HG03558 (cell line): ENCODE results near the gene ZNF747.

ENCODE experiments used
- ATAC-seq: cut with Tn5 transposase; IDR thresholded peaks from one replicate; pipeline ENCODE4 v1.9.1; 2021; ENCODE audit warnings: moderate number of reproducible peaks; ENCODE audit not compliant: unreplicated experiment; ENCODE audit errors: extremely low read depth

Gene ZNF747

DNA sequence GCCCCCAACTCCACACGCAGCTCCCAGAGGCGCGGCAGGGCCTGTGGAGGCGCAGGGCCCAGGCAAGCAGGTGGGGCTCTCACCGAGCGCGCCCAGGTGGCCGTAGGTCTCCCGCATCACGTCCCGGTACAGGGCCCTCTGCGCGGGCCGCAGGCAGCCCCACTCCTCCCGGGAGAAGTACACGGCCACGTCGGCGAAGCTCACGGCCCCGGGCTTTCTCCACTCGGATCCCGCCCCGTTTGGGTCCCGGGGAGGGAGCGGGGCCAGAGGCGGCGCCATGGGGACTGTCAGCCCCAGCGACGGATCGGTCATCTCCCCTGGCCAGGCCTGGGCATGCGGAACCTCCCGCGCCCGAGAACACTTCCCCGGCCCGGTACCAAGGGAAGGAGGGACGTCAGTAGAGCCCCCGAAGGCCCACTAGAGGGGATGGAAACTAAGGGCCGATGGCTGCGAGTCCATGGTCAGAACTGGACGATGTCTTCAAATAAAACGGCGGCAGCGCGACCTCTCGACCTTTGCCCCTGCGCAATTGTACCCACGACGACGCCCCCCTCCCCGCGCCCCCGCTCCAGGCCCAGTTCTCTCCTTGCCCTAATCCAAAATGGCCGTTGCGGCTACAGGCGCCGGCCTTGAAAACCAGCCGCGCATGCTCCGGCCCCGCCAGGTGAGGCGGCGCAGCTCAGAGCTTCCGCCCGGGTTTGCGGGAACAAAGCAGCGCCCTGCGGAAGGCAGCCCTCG, at the start of gene ZNF747:
ZNF747 (minus strand) TSS at position 491 of the 738 bp plus-strand sequence; CDS start at position 312, 179 bp downstream.
- ATAC-seq, result no peak

DNA sequence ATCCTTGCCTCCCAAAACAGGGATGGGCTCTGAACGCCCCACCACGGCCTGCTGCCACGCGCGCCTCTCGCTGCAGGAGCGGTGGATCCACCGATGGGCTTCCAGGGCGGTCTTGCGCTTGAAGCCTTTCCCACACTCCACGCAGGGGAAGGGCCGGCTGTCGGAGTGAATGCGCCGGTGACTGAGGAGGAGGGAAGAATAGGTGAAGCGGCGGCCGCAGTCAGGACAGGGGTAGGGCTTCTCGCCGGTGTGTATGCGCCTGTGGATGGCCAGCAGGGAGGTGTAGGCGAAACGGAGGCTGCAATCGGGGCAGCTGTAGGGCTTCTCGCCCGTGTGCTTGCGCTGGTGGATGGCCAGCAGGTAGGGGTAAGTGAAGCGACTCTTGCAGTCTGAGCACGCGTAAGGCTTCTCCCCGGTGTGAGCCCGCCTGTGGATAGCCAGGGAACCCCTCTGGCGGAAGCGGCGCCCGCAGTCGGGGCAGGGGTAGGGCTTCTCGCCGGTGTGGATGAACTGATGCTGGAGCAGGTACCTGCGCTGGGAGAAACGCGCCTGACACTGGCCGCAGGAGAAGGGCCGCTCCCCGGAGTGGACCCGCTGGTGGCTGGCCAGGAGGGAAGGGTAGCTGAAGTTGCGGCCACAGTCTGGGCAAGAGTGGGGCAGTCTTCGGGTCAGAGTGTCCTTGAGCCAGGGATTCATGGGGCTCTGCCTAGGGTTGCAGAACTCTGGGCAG, 48.1 kb upstream of the ZNF747 start:
- ATAC-seq, result no peak

DNA sequence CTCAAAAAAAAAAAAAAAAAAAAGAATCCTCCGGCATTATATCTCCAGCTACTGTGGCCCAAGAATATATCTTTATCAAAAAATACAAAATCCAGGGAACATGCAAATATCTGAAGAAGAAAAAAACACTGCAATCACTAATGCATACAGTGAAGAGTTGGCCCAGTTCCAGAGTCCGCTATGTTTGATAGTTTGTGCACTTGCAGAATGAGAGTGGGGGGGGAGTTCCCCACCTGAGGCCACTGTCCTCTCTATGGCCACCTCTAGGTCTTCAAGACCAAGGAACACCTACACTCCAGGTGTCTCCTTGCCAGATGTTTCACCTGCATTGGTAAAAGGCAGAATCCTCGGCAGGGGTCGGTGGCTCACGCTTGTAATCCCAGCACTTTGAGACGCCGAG, 46.8 kb upstream of the ZNF747 start:
- ATAC-seq, result no peak

DNA sequence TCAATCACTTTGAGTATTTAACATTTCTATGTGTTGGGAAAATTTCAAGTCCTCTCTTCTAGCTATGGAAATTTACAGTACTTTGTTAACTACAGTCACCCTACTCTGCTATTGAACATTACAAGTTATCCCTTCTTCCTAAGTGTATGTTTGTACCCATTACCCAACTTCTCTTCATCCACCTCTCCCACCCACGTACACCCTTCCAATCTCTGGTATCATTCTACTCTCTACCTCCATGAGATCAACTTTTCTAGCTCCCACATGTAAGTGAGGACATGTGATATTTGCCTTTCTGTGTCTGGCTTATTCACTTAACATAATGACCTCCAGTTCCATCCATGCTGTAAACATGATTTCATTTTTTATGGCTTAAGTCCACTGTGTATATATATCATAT, 40.0 kb upstream of the ZNF747 start:
- ATAC-seq, result no peak

DNA sequence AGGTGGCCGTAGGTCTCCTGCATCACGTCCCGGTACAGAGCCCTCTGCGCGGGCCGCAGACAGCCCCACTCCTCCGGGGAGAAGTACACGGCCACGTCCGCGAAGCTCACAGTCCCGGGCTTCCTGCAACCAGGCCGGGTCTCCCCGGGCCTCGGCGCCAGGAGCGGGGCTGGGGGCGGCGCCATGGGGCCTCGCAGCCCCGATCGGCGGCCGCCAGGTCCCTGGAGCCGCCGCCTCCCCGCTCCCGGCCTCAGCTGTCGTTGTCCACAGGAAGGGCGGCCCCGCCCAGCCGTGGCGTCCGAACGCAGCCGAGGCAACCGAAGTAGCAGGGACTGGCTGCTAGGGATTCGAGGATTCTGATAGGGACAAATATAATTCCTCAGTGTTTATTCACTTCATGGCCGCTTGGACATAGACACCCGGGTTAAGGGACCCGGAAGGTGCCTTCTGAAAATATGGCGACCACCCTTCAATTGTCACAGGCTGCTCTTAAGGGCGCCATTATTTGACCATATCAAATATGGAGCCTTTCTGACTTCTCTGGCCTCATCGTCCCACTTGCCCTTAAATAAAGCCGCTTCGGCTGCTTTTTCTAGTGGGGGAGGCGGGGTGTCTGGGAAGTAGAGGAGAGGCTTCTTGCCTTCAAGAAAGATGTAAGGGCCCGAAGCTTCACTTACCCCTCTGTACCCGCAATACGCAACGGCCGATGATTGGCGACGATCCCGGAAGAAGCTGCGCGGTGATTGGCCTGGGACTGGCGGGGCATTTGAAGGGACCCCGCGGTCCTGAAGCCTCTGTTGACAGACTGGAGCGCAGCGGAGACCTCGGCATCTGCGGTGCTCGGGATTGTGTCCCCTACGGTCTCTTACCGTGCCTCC, 37.0 kb upstream of the ZNF747 start, which contains the start of gene ZNF688:
ZNF688 (minus strand) TSS at position 270 of the 878 bp plus-strand sequence; CDS start at position 185, 85 bp downstream.
- ATAC-seq, result no peak

DNA sequence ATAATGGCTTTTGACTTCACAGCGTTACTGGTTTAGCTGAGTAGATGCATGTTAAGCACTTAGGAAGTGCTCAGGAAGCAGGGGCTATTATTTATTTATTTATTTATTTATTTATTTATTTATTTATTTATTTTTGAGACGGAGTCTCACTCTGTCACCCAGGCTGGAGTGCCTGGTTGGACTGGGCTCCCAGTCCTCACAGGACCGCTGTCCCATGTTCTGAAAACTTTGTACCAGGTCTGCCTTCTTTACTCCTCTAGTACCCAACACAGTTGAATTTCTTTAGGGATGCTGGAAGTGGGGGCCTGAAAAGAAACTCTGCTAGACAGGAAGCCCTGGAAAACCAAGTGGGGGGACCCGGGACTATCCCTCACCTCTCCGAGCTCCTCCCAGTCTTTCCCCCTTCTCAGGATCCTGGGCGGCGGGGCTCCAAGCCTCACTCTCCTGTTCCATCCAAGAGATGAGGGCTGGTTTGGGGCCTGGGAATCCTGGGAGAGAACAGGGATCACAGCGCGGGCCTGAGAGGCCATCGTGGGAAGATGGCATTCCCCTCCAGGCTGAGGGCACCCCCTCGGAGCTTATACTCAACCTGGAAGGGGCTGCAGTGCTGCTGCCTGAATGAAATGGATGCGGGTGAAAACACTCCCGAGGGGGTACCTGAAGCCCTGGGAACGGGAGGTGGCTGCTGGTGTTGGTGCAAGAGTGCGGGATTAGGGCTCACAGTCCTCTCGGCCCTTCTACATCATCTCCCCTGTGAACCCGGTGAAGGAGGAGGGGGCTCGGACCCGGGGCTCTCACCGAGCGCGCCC, 36.2 kb upstream of the ZNF747 start:
- no peak for ATAC-seq

DNA sequence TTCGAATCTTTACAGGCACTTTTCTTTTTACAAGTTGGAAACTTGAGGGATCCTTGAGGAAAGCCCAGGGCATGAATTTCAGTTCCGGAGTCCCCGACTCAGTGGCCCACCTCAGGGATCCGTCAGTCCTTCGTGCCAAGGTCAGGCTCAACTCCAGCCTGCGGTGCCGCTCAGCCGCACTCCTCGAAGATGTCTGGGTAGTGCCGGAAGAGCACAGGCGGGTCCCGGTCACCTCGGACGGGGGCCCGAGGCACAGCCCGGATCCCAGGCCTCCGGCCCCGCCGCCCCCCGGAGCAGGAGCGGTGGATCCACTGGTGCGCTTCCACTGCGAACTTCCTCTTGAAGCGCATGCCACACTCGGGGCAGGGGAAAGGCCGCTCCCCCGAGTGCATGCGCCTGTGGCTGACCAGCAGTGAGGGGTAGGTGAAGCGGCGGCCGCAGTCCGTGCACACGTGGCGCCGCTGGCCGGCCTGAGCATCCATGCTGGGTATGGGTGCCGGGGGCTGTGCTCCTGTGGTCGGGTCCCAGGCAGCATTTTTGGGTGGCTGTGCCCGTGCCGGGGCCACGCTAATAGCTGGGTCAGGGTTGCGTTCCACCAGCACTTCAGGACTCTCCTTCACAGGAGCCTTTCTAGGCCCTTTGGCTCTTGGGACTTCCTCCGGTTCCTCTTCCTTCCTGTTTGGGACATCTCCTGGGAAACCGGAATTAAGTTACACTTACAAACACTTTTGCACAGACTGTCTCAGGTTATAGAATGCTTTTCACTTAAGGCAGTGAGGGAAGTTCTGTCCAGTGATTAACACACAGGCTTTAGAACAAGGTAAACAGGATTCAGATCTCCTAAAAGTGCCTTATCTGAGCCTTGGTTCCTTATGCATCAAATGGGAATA, 35.3 kb upstream of the ZNF747 start:
- no peak for ATAC-seq

DNA sequence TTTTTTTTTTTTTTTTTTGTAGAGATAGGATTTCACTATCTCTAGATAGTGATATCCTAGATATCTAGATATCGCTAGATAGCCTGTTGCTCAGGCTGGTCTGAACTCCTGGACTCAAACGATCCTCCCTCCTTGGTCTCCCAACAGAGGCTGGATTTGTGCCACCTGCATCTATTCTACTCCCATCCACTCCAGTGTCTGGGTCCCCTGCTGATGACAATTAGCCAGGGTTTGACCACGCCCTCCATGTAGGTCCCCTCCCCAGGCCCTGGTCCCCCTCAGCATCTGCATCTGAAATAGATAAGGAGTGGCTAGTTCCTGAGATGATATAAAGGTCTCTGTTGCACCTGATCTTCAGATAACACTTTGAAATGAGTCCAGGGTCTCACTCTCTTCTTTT, 34.6 kb upstream of the ZNF747 start:
- no peak for ATAC-seq

DNA sequence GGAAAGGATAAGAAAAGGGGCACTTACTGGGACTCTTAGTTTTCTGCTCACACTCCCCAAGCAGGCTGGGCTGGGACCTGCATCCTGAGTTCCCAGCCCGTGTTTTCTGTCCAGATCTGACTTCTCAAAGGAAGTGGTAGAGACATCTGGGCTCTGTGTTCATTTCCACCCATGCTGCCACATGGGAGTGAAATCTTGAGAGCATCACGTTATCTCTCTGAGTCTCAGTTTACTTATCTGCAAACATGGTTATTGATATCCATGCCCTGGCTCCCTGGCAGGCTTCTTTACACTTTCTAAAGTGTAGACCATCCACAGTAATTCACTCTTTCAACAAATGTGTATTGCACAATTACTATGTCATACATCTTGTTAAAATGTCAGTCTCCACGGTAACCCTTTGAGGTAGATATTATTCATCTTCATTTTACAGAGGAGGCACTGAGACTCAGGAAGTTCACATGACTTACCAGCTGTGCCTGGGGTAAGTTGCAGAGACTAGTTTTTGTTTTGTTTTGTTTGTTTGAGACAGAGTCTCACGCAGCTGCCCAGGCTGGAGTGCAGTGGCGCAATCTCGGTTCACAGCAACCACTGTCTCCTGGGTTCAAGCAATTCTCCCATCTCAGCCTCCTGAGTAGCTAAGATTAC, 33.5 kb upstream of the ZNF747 start:
- ATAC-seq, result no peak

DNA sequence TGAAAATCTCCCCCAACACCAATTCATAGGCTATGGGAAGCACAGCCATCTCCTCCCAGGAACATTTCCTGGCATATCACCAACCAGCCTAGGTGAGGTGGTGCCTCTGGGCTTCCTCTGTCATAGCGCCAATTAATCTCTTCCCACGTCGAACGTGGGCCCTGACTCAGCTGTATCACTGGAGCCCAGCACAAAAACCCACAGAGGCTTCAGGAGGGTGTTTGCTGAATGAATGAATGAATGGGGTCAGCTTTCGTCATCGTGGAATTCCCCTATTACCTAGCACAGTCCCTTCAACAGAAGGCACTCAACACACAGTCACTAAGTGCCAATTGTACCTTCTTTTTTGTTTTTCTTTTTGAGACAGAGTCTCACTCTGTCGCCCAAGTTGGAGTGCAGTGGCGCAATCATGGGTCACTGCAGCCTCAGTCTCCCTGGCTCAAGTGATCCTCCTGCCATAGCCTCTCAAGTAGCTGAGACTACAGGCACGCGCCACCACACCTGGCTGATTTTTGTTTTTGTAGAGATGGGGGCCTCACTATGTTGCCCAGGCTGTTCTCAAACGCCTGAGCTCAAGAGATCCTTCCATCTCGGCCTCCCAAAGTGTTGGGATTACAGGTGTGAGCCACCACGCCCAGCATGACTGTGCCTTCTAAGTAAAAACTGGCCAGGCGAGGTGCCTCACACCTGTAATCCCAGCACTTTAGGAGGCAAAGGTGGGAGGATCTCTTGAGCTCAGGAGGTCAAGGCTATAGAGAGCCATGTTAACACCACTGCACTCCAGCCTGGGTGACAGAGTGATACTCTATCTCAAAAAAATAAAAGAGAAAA, 32.7 kb upstream of the ZNF747 start:
- ATAC-seq, result no peak

DNA sequence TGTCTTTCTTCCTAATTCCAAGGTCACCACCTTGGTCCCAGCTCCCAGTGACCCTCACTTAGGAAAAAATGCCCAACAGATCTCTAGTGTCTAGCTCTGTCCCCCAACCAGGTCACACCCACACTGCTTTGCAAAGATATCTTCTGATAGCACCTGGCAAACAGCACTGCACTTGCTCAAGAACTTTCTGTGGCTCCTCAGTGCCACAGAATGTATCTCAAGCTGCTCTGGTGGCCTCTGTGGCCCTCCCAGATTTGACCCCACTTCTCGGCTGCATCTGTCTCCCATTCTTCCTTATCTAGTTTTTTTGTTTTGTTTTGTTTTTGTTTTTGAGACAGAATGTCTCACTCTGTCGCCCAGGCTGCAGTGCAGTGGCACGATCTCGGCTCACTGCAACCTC, 31.9 kb upstream of the ZNF747 start:
- no peak for ATAC-seq

DNA sequence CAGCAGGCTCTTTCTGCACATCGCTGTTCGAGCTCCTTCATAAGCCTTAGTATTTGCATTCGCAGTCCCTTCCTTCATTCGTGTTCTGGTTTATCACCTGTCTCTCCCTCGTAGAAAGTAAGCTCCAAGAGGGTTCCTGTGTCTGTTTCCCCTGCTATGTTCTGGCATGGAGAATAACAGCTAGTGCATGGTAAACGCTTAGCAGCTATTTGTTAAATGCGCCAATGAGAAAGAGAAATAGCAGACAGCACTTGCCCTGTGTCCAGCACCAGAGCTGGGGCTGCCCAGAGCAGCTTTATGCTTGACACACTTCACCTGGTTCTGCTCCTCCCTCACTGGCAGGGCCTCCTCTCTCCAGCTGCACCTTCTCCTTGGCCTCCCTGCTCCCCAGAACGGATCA, 31.3 kb upstream of the ZNF747 start:
- no peak for ATAC-seq

DNA sequence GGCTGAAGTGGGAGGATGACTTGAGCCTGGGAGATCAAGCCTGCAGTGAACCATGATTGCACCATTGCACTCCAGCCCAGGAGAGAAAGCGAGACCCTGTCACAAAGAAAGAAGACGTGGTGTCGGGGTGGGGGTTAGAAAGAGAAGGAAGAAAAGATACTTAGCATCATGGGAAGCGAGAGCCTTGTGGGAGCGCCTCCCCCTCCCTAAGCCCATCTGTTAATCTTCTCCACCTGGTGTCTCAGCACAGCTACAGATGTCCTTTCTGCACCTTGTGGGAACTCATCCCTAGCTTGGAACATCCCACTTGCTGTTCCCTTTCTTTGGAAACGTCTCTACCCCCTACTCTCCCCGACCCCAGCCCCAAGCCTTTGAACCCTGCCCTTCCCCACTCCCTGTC, 30.9 kb upstream of the ZNF747 start:
- ATAC-seq, result no peak

DNA sequence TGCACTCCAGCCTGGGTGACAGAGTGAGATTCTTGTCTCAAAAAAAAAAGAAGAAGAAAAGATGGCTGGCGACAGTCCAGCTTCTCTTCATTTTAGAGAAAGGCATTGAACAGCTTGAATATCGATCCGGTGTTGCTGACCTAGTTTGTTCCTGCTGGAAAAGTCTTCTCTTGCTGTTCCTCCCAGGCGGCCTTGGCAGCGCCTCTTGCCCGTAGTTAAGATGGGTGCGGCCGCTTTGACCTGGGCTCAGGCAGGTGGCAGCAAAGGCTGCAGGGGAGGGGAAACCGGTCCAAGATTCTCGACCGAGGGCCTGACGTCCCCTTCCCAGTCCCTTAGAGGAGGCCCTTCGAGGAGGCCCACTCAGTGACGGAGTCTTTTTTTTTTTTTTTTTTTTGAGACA, 27.4 kb upstream of the ZNF747 start:
- no peak for ATAC-seq

DNA sequence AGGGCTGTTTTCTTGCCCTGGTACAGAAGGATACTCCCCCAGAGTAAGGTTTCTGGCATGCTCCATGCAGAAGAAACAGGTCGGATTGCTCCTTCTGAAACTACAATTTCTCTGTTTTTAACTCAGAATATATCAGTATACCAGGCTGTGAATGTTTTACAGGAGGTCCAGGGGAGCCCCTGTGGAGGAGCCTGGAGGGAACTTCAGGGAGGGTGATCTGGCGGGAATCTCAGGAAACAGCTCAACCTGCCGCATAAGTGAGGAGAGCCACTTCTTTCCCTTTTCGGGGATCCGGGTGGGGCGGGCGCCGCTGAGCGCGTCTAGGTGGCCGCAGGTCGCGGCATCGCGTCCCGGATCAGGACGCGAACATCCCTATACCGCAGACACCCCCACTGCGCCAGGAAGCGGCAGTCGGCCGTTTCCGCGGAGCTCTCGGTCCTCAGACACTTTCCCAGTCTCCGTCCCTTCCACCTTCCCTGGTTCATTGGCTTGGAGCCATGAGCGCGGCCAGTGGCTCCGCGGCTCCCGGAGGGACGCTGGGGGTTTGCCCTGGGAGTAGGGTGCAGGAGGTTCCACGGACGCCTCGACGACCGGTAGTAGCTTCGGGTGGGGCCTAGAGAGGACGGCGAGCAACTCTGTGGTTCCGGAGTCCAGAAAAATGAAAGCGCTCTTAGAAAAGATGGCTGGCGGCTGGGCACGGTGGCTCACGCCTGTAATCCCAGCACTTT, 26.6 kb upstream of the ZNF747 start:
- no peak for ATAC-seq

DNA sequence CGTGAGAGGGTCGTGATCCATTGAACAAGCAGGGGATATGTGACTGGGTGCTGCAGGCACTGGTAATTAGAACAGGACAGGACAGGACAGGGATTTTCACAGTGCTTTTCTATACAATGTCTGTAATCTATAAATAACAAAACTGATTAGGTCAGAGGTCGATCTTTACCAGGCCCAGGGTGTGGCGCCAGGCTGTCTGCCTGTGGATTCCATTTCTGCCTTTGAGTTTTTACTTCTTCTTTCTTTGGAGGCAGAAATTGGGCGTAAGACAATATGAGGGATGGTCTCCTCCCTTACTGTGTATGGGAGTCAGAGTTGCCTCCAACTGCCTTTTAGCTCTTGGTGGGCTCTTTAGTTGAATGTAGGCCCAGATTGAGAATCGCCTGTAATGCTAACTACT, 25.0 kb upstream of the ZNF747 start:
- no peak for ATAC-seq

DNA sequence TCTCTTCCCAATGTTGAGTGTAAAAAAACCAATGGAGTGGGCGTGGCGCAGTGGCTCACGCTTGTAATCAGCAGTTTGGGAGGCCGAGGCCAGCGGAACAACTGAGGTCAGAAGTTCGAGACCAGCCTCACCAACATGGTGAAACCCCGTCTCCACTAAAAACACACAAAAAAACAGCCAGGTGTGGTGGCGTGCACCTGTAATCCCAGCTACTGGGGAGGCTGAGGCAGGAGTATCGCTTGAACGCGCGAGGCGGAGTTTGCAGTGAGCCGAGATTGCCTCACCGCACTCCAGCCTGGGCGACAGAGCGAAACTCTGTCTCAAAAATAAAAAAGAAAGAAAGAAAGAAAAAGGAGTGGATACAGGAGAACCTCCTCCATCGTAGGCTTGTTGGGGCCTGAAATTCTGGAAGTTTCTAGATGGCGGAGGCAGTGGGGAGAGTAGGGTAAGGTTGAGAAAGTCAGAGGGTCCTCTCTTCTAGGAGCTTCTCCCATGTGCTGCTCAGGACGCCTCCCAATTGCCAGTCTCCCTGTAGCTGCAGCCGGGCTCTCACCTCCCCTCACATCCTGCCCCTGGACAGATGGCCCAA, 24.2 kb upstream of the ZNF747 start:
- no peak for ATAC-seq
